Gastroesophageal sphincter (tissue), 4 donors: Measurements from ENCODE around the gene DTX4. TPM values are rescaled to one million over a fixed set of nuclear protein-coding genes. Genes with fewer than 3 reads are reported as not detected.
A peak's percentile ranks its signal among the peaks of the same experiment; 100 is the strongest.

Source experiments
- ATAC-seq: fragments of 150-250 bp; one replicate; pipeline ENCODE4 v1.9.1; 2016; ENCODE audit warnings: mild to moderate bottlenecking, moderate library complexity
- H3K27ac ChIP-seq, 4 donors: fragments of 200-600 bp; sonication (generic) in 3 of 4; 1 replicate in 3 of 4; 2 replicates in 1 of 4; pipeline ENCODE4 v1.5.1; 2016 to 2019
- H3K27me3 ChIP-seq: fragments of 200-600 bp; sonication (generic); one replicate; pipeline ENCODE4 v1.5.1; 2019
- H3K36me3 ChIP-seq, 2 donors: fragments of 200-600 bp; sonication (generic); one replicate each; pipeline ENCODE4 v1.5.1; 2019; ENCODE audit warnings: control low read depth in 1 of 2
- H3K4me1 ChIP-seq, 3 donors: fragments of 200-600 bp; sonication (generic); 1 replicate in 2 of 3; 2 replicates in 1 of 3; pipeline ENCODE4 v1.5.1; 2016 to 2019; ENCODE audit warnings: control low read depth in 2 of 3
- H3K4me3 ChIP-seq, 2 donors: fragments of 200-600 bp; sonication (generic); one replicate each; pipeline ENCODE4 v1.5.1; 2019; ENCODE audit warnings: mild to moderate bottlenecking in 1 of 2, moderate library complexity in 1 of 2
- H3K9me3 ChIP-seq, 3 donors: fragments of 200-600 bp; sonication (generic); one replicate each; pipeline ENCODE4 v1.5.1; 2017 to 2019; ENCODE audit warnings: control low read depth in 2 of 3
- CTCF ChIP-seq, 4 experiments: fragments of 200-600 bp in 2 of 4; fragments of 450-650 bp in 2 of 4; sonication (generic) in 1 of 4; IDR thresholded peaks; one replicate each; pipeline ENCODE4 v1.5.1; 2017 to 2019; ENCODE audit warnings: antibody characterized with exemption in 4 of 4, mild to moderate bottlenecking in 2 of 4, moderate library complexity in 2 of 4
- EP300 ChIP-seq: sonication (generic); formaldehyde crosslinking; IDR thresholded peaks from one replicate; pipeline ENCODE4 v1.6.1; 2017; ENCODE audit warnings: antibody characterized with exemption, mild to moderate bottlenecking
- POLR2A ChIP-seq, 2 donors: fragments of 450-650 bp; IDR thresholded peaks; one replicate each; pipeline ENCODE4 v1.6.1; 2017; ENCODE audit warnings: antibody characterized with exemption in 2 of 2, mild to moderate bottlenecking in 2 of 2, moderate library complexity in 1 of 2
- POLR2AphosphoS5 ChIP-seq: sonication (generic); formaldehyde crosslinking; IDR thresholded peaks from one replicate; pipeline ENCODE4 v1.6.1; 2017; ENCODE audit warnings: antibody characterized with exemption
- WGBS, 2 donors: methylation state at CpG; one replicate each; pipeline ENCODE4 v1.1.5; 2018; ENCODE audit warnings: low coverage in 1 of 2; 5-methylcytosine and 5-hydroxymethylcytosine counted together
- total RNA-seq, 4 donors: library from RNA; depleted of rRNA; stranded (reverse); fragments of >200 nt; gene quantifications; one replicate each; pipeline ENCODE4 v1.1.0, GENCODE V29; 2016

Gene DTX4
- total RNA-seq, 4 donors from 2014 or later = 2.0 to 6.8 (median 6.2) TPM

- WGBS, 2 donors = 0 to 43% methylated on average over 4 to 7 of the region's 9 CpGs
- H3K4me1 ChIP-seq = peaks cover 0 to 5% (median 0%) of the 10 kb centered on the region in 3 donors
- TF ChIP-seq EP300 = no peak
- TF ChIP-seq POLR2A (IDR thresholded peaks at IDR 0.05) = no peak
- no peak for TF ChIP-seq CTCF (IDR thresholded peaks at IDR 0.05)
- TF ChIP-seq POLR2AphosphoS5 = no peak
- ATAC-seq = peak; percentile 79
- no peak overlapping the region for H3K27ac ChIP-seq
- peaks cover 0 to 34% of the 10 kb centered on the region in 2 donors for H3K36me3 ChIP-seq
- H3K4me3 ChIP-seq = no peak overlapping the region
- no peaks in the 10 kb centered on the region for H3K27me3 ChIP-seq
- no peaks in the 10 kb centered on the region for H3K9me3 ChIP-seq
Observed at GRCh38 chr11:59197991-59198390, 26.1 kb downstream of the DTX4 start.

GRCh38 chr11:59198726-59199125 is 26.8 kb downstream of the DTX4 start:
- H3K27ac ChIP-seq = no peak overlapping the region
- H3K27me3 ChIP-seq = no peaks in the 10 kb centered on the region
- peaks cover 0 to 5% (median 0%) of the 10 kb centered on the region in 3 donors for H3K4me1 ChIP-seq
- no peaks in the 10 kb centered on the region for H3K9me3 ChIP-seq
- no peak for ATAC-seq
- no peak for TF ChIP-seq EP300
- TF ChIP-seq POLR2AphosphoS5 = no peak
- TF ChIP-seq CTCF (IDR thresholded peaks at IDR 0.05) = no peak
- TF ChIP-seq POLR2A (IDR thresholded peaks at IDR 0.05) = no peak
- no peak overlapping the region for H3K4me3 ChIP-seq
- 88% methylated on average over 2 of the region's 2 CpGs; no CpG with 5 or more reads in 1 of the 2 donors for WGBS, 2 donors
- H3K36me3 ChIP-seq = peaks cover 0 to 32% of the 10 kb centered on the region in 2 donors

- Histone ChIP-seq H3K27ac (no peak overlapping the region), H3K27me3 (no peaks in the 10 kb centered on the region), H3K4me3 (no peak overlapping the region), H3K9me3 (no peaks in the 10 kb centered on the region), H3K4me1 (peaks cover 0 to 5% (median 0%) of the 10 kb centered on the region in 3 donors), H3K36me3 (peaks cover 0 to 25% of the 10 kb centered on the region in 2 donors)
- TF ChIP-seq CTCF (IDR thresholded peaks at IDR 0.05) = no peak
- TF ChIP-seq POLR2AphosphoS5 = no peak
- no peak for TF ChIP-seq POLR2A (IDR thresholded peaks at IDR 0.05)
- no peak for TF ChIP-seq EP300
- no peak for ATAC-seq
- 0 to 82% methylated on average over 1 to 12 of the region's 14 CpGs for WGBS, 2 donors
Observed at GRCh38 chr11:59199546-59200422, 27.9 kb downstream of the DTX4 start.

GRCh38 chr11:59200423-59200746 is 28.5 kb downstream of the DTX4 start:
- H3K27ac ChIP-seq = no peak overlapping the region
- H3K4me1 ChIP-seq = peaks cover 0 to 5% (median 0%) of the 10 kb centered on the region in 3 donors
- 46 to 62% methylated on average over 4 of the region's 4 CpGs for WGBS, 2 donors
- TF ChIP-seq EP300 (no peak), CTCF (IDR thresholded peaks at IDR 0.05) (no peak), POLR2AphosphoS5 (no peak), POLR2A (IDR thresholded peaks at IDR 0.05) (no peak)
- H3K9me3 ChIP-seq = no peaks in the 10 kb centered on the region
- ATAC-seq = no peak
- peaks cover 2% of the 10 kb centered on the region for H3K27me3 ChIP-seq
- no peak overlapping the region for H3K4me3 ChIP-seq
- peaks cover 0 to 25% of the 10 kb centered on the region in 2 donors for H3K36me3 ChIP-seq

- Histone ChIP-seq H3K36me3 (peaks cover 0 to 21% of the 10 kb centered on the region in 2 donors), H3K4me1 (peaks cover 0 to 5% (median 0%) of the 10 kb centered on the region in 3 donors), H3K9me3 (no peaks in the 10 kb centered on the region), H3K27ac (no peak overlapping the region), H3K4me3 (no peak overlapping the region), H3K27me3 (peaks cover 10% of the 10 kb centered on the region)
- ATAC-seq = no peak
- TF ChIP-seq EP300 (no peak), POLR2AphosphoS5 (no peak), CTCF (IDR thresholded peaks at IDR 0.05) (no peak), POLR2A (IDR thresholded peaks at IDR 0.05) (no peak)
- 80% methylated on average over 1 of the region's 3 CpGs; no CpG with 5 or more reads in 1 of the 2 donors for WGBS, 2 donors
Observed at GRCh38 chr11:59201353-59201752, 29.4 kb downstream of the DTX4 start.
